CD14-positive monocyte (primary cell): ENCODE results near the gene CYP4F11. TPM values are rescaled to one million over a fixed set of nuclear protein-coding genes. Genes with fewer than 3 reads are reported as not detected.
"Not testable (repeated sequence)": the region's sequence is repeated elsewhere in the genome, so short reads cannot be mapped to it uniquely, and the experiment has no call there.

Source experiments
- DNase-seq, 3 donors: peaks; one replicate each; pipeline ENCODE4 v3.0.0-alpha.2; 2011 to 2022
- H2AFZ ChIP-seq: 2 replicates; pipeline ENCODE4 v1.6.0; 2012; ENCODE audit warnings: mild to moderate bottlenecking, low read depth, low read length, inconsistent platforms; ENCODE audit not compliant: insufficient read depth, poor library complexity, severe bottlenecking
- H3K27ac ChIP-seq, 2 donors: 1 replicate in 1 of 2; 2 replicates in 1 of 2; pipeline ENCODE4 v1.5.1; 2012 to 2013; ENCODE audit warnings: low read length in 2 of 2, control low read depth in 1 of 2, inconsistent platforms in 1 of 2, low read depth in 1 of 2, mild to moderate bottlenecking in 1 of 2
- H3K27me3 ChIP-seq, 2 donors: one replicate each; pipeline versions ENCODE4 v1.6.0 to v1.6.1; 2011 to 2013; ENCODE audit warnings: low read length in 2 of 2; ENCODE audit not compliant: control insufficient read depth in 2 of 2, insufficient read depth in 2 of 2
- H3K36me3 ChIP-seq, 2 donors: replicated peaks in 1 of 2; 1 replicate in 1 of 2; 2 replicates in 1 of 2; pipeline versions ENCODE4 v1.5.1 to v1.6.1; 2012 to 2013; ENCODE audit warnings: low read length in 2 of 2, control low read depth in 1 of 2, inconsistent platforms in 1 of 2, mild to moderate bottlenecking in 1 of 2; ENCODE audit not compliant: insufficient read depth in 2 of 2, control insufficient read depth in 1 of 2
- H3K4me1 ChIP-seq, 2 donors: 1 replicate in 1 of 2; 2 replicates in 1 of 2; pipeline versions ENCODE4 v1.5.1 to v1.6.1; 2012 to 2013; ENCODE audit warnings: low read length in 2 of 2, control low read depth in 1 of 2, inconsistent platforms in 1 of 2, mild to moderate bottlenecking in 1 of 2, moderate library complexity in 1 of 2; ENCODE audit not compliant: insufficient read depth in 2 of 2, control insufficient read depth in 1 of 2
- H3K4me2 ChIP-seq: replicated peaks from 2 replicates; pipeline ENCODE3; 2012; ENCODE audit warnings: low read length, moderate library complexity, mild to moderate bottlenecking; ENCODE audit not compliant: poor library complexity, severe bottlenecking; ENCODE audit errors: extremely low read depth
- H3K4me3 ChIP-seq, 3 experiments: fragments of 200-600 bp in 1 of 3; sonication (generic) in 1 of 3; replicated peaks in 1 of 3; 1 replicate in 2 of 3; 2 replicates in 1 of 3; pipeline ENCODE4 v1.5.1; 2011 to 2013; ENCODE audit warnings: low read length in 3 of 3, mild to moderate bottlenecking in 3 of 3, control low read depth in 2 of 3, low read depth in 2 of 3, inconsistent platforms in 1 of 3, moderate library complexity in 1 of 3
- H3K79me2 ChIP-seq: 2 replicates; pipeline ENCODE4 v1.6.0; 2012; ENCODE audit warnings: mild to moderate bottlenecking, control low read depth, inconsistent platforms, low read length, moderate library complexity; ENCODE audit not compliant: insufficient read depth
- H3K9ac ChIP-seq: 2 replicates; pipeline ENCODE4 v1.6.0; 2017; ENCODE audit warnings: low read length, mild to moderate bottlenecking; ENCODE audit not compliant: insufficient read depth, poor library complexity, severe bottlenecking
- H3K9me3 ChIP-seq, 2 donors: replicated peaks in 1 of 2; 1 replicate in 1 of 2; 2 replicates in 1 of 2; pipeline versions ENCODE4 v1.5.1 to v1.6.1; 2012 to 2013; ENCODE audit warnings: low read length in 2 of 2, control low read depth in 1 of 2; ENCODE audit not compliant: control insufficient read depth in 1 of 2, insufficient read depth in 1 of 2
- H4K20me1 ChIP-seq: 2 replicates; pipeline ENCODE4 v1.6.0; 2012; ENCODE audit warnings: mild to moderate bottlenecking, low read length, control low read depth, moderate library complexity; ENCODE audit not compliant: insufficient read depth
- H3K27ac Mint-ChIP-seq, 7 donors: one replicate each; pipeline ENCODE4 v1.8.0; 2020; ENCODE audit warnings: mild to moderate bottlenecking in 7 of 7, mixed read lengths in 7 of 7, moderate library complexity in 6 of 7, inconsistent platforms in 2 of 7
- H3K27me3 Mint-ChIP-seq, 3 donors: one replicate each; pipeline ENCODE4 v1.8.0; 2021 to 2022; ENCODE audit warnings: low read depth in 3 of 3, mild to moderate bottlenecking in 3 of 3, mixed read lengths in 3 of 3, moderate library complexity in 3 of 3, inconsistent platforms in 1 of 3
- H3K36me3 Mint-ChIP-seq, 2 donors: one replicate each; pipeline ENCODE4 v1.8.0; 2020; ENCODE audit warnings: mixed read lengths in 2 of 2, inconsistent platforms in 1 of 2, mild to moderate bottlenecking in 1 of 2
- H3K4me1 Mint-ChIP-seq: one replicate; pipeline ENCODE4 v1.8.0; 2020; ENCODE audit warnings: mild to moderate bottlenecking, mixed read lengths
- H3K4me3 Mint-ChIP-seq, 2 donors: one replicate each; pipeline ENCODE4 v1.8.0; 2020; ENCODE audit warnings: mild to moderate bottlenecking in 2 of 2, mixed read lengths in 2 of 2, moderate library complexity in 1 of 2
- H3K9me3 Mint-ChIP-seq, 7 donors: one replicate each; pipeline ENCODE4 v1.8.0; 2020 to 2022; ENCODE audit warnings: mixed read lengths in 7 of 7, mild to moderate bottlenecking in 6 of 7, moderate library complexity in 6 of 7, inconsistent platforms in 2 of 7
- CTCF ChIP-seq: fragments of 200-600 bp; IDR thresholded peaks from one replicate; pipeline ENCODE4 v1.8.0; 2022; ENCODE audit warnings: antibody characterized with exemption, mild to moderate bottlenecking
- WGBS: methylation state at CpG from one replicate; pipeline ENCODE4 v1.1.5; 2013; ENCODE audit warnings: missing lambda C conversion rate; ENCODE audit not compliant: insufficient coverage; 5-methylcytosine and 5-hydroxymethylcytosine counted together
- intact Hi-C, 2 donors: fragments of 100-400 bp; cut with micrococcal nuclease; formaldehyde crosslinking; loops; one replicate each; pipeline versions ENCODE4 v1.15.0 to v1.15.1; 2023
- polyA plus RNA-seq, 3 donors: library from polyadenylated mRNA; depleted of rRNA in 1 of 3; unstranded in 2 of 3; stranded (reverse) in 1 of 3; fragments of 300-500 nt in 2 of 3; fragments of >200 nt in 1 of 3; fragmentation: Illumina TruSeq in 2 of 3; gene quantifications; 1 replicate in 2 of 3; 2 replicates in 1 of 3; pipeline ENCODE4 v1.2.3, GENCODE V29; 2012 to 2021

Gene CYP4F11
- polyA plus RNA-seq, 3 donors = not detected

- no peak for TF ChIP-seq CTCF
- Mint-ChIP-seq H3K4me1 (no peaks in the 10 kb centered on the region), H3K36me3 (no peaks in the 10 kb centered on the region), H3K27me3 (peaks cover 15 to 45% (median 43%) of the 10 kb centered on the region in 3 donors), H3K4me3 (peak overlapping the region in 1 of 2 donors; percentile 35), H3K27ac (no peak overlapping the region), H3K9me3 (peaks cover 4 to 12% (median 8%) of the 10 kb centered on the region in 7 donors)
- 66% methylated on average over 3 of the region's 3 CpGs for WGBS
- Histone ChIP-seq H3K9me3 (peaks cover 12 to 18% of the 10 kb centered on the region in 2 donors), H3K9ac (no peak overlapping the region), H3K4me2 (no peak overlapping the region), H3K79me2 (no peaks in the 10 kb centered on the region), H3K36me3 (no peaks in the 10 kb centered on the region), H3K27me3 (peaks cover 22 to 27% of the 10 kb centered on the region in 2 donors), H2AFZ (no peak overlapping the region), H3K4me1 (no peaks in the 10 kb centered on the region), H4K20me1 (no peaks in the 10 kb centered on the region), H3K4me3 (no peak overlapping the region), H3K27ac (no peak overlapping the region)
- intact Hi-C loops = no loop called here
- no peak for DNase-seq
Observed at GRCh38 chr19:15935167-15935702, 906 bp upstream of the CYP4F11 start.

- H3K4me1 Mint-ChIP-seq, H3K36me3 ChIP-seq, H3K79me2 ChIP-seq, H3K4me2 ChIP-seq, intact Hi-C loops, H3K4me3 Mint-ChIP-seq, H3K27ac ChIP-seq, DNase-seq, H2AFZ ChIP-seq, H3K4me3 ChIP-seq, H4K20me1 ChIP-seq, H3K36me3 Mint-ChIP-seq, H3K9ac ChIP-seq, H3K27ac Mint-ChIP-seq, H3K4me1 ChIP-seq: not testable (repeated sequence)
- Histone ChIP-seq H3K9me3 (peaks cover 10 to 18% of the 10 kb centered on the region in 2 donors), H3K27me3 (peaks cover 22 to 27% of the 10 kb centered on the region in 2 donors)
- Mint-ChIP-seq H3K9me3 (peaks cover 4 to 11% (median 7%) of the 10 kb centered on the region in 7 donors), H3K27me3 (peaks cover 13 to 46% (median 39%) of the 10 kb centered on the region in 3 donors)
- WGBS = 72% methylated on average over 10 of the region's 12 CpGs
Observed at GRCh38 chr19:15933761-15934331, 483 bp downstream of the CYP4F11 start.
